Measurements from ENCODE around the gene DDX1. TPM values are rescaled to one million over a fixed set of nuclear protein-coding genes. Genes with fewer than 3 reads are reported as not detected.

Gene DDX1
- total RNA-seq, 1 experiment from 2014 or later, result 70.7 TPM

GRCh38 chr2:15649561-15650255 lies 58.0 kb downstream of the DDX1 start:
- H3F3A ChIP-seq (ENCODE audit: insufficient read depth, low read depth), result no peaks in the 10 kb centered on the region
- no peaks in the 10 kb centered on the region for H3K36me3 ChIP-seq (ENCODE audit: low read depth)
- CTCF ChIA-PET, result interaction anchor here (0.6 kb wide), 1 partner anchor 424 kb away, joined by 3 read pairs; no protein-coding TSS in a partner anchor
- POLR2A ChIA-PET (ENCODE audit: unreplicated experiment), result no interaction called here
- peaks cover 94% of the 10 kb centered on the region for H3K27me3 ChIP-seq (ENCODE audit: insufficient read depth, low read depth)
- no peaks in the 10 kb centered on the region for H3K79me2 ChIP-seq (ENCODE audit: low read depth)
- H3K4me2 ChIP-seq, result no peak overlapping the region
- TF ChIP-seq, protein P1, sequence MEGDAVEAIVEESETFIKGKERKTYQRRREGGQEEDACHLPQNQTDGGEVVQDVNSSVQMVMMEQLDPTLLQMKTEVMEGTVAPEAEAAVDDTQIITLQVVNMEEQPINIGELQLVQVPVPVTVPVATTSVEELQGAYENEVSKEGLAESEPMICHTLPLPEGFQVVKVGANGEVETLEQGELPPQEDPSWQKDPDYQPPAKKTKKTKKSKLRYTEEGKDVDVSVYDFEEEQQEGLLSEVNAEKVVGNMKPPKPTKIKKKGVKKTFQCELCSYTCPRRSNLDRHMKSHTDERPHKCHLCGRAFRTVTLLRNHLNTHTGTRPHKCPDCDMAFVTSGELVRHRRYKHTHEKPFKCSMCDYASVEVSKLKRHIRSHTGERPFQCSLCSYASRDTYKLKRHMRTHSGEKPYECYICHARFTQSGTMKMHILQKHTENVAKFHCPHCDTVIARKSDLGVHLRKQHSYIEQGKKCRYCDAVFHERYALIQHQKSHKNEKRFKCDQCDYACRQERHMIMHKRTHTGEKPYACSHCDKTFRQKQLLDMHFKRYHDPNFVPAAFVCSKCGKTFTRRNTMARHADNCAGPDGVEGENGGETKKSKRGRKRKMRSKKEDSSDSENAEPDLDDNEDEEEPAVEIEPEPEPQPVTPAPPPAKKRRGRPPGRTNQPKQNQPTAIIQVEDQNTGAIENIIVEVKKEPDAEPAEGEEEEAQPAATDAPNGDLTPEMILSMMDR (conservative IDR thresholded peaks at IDR 0.05), result no peak
- TF ChIP-seq EZH2 (IDR thresholded peaks at IDR 0.05; ENCODE audit: low read depth), result no peak
- H3K4me3 ChIP-seq, result no peak overlapping the region
- no peak for DNase-seq
- no peaks in the 10 kb centered on the region for H4K20me1 ChIP-seq (ENCODE audit: insufficient read depth)
- no peak overlapping the region for H2AFZ ChIP-seq
- no peaks in the 10 kb centered on the region for H3K9me2 ChIP-seq (ENCODE audit: insufficient read depth)
- no peaks in the 10 kb centered on the region for H3K9me3 ChIP-seq (ENCODE audit: insufficient read depth, low read depth)
- no peak overlapping the region for H3K27ac ChIP-seq
- intact Hi-C loops (cut with micrococcal nuclease; ENCODE audit: unreplicated experiment), result no loop called here
- no peaks in the 10 kb centered on the region for H3K4me1 ChIP-seq (replicated peaks; ENCODE audit: insufficient read depth)
- BruUV-seq (replicated peaks), result no TSS peak

DNA sequence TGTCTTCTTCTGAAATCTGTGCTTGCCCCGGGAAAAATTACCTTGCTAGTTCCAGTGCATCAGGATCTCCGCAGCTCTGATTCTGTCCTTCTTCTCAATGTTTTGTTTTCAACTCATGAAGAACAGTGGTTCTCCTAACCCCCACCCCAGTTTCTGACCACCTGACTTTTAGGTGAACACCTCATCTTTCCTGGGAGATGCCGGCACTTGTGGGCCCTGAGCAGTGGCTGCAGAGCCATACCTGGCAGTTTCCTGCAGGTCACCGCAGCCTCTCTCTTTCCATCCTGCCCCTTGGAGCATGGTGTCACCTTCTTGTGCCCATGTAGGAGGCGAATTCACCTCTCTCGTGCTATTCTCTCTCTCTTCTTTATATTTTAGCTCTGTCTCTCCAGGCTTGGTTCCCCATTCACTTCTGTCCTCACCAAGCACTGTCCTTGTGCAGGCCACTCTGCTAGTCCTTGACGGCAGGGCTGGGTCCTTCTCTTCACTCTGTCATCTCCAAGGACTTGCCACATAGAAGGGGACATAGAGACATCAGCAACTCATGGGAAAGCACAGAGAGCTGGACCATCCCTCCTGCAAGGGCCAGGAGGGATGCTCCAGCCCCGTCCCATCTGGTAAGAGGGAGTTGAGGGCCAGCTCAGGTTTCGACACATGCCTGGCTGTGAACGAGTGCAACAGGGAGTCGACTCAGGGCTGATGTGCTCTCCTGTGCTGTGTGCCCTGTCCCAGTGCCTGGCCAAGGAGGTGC lies 59.1 kb downstream of the DDX1 start:
- H3K27ac ChIP-seq, result no peak overlapping the region
- H3K9me3 ChIP-seq (ENCODE audit: insufficient read depth, low read depth), result no peaks in the 10 kb centered on the region
- TF ChIP-seq EZH2 (IDR thresholded peaks at IDR 0.05; ENCODE audit: low read depth), result no peak
- TF ChIP-seq, protein P1 (conservative IDR thresholded peaks at IDR 0.05), result no peak
- H2AFZ ChIP-seq, result no peak overlapping the region
- H3K79me2 ChIP-seq (ENCODE audit: low read depth), result no peaks in the 10 kb centered on the region
- CTCF ChIA-PET, result interaction anchor here (0.7 kb wide), 1 partner anchor 199 kb away, joined by 3 read pairs; no protein-coding TSS in a partner anchor
- H3K27me3 ChIP-seq (ENCODE audit: insufficient read depth, low read depth), result peaks cover 95% of the 10 kb centered on the region
- H3K9me2 ChIP-seq (ENCODE audit: insufficient read depth), result no peaks in the 10 kb centered on the region
- no peaks in the 10 kb centered on the region for H3K4me1 ChIP-seq (replicated peaks; ENCODE audit: insufficient read depth)
- intact Hi-C loops (cut with micrococcal nuclease; ENCODE audit: unreplicated experiment), result no loop called here
- H3K4me3 ChIP-seq, result no peak overlapping the region
- BruUV-seq (replicated peaks), result no TSS peak
- no peaks in the 10 kb centered on the region for H4K20me1 ChIP-seq (ENCODE audit: insufficient read depth)
- POLR2A ChIA-PET (ENCODE audit: unreplicated experiment), result no interaction called here
- H3K4me2 ChIP-seq, result no peak overlapping the region
- H3K36me3 ChIP-seq (ENCODE audit: low read depth), result no peaks in the 10 kb centered on the region
- no peaks in the 10 kb centered on the region for H3F3A ChIP-seq (ENCODE audit: insufficient read depth, low read depth)
- no peak for DNase-seq

GRCh38 chr2:15651367-15651727 lies 59.7 kb downstream of the DDX1 start:
- no peak overlapping the region for H3K4me2 ChIP-seq
- DNase-seq, result no peak
- no peaks in the 10 kb centered on the region for H3K36me3 ChIP-seq (ENCODE audit: low read depth)
- ChIA-PET POLR2A (ENCODE audit: unreplicated experiment) (no interaction called here), CTCF (interaction anchor here (0.7 kb wide), 1 partner anchor 198 kb away, joined by 3 read pairs; no protein-coding TSS in a partner anchor)
- no peak overlapping the region for H3K4me3 ChIP-seq
- no peak for TF ChIP-seq EZH2 (IDR thresholded peaks at IDR 0.05; ENCODE audit: low read depth)
- TF ChIP-seq, protein P1 (conservative IDR thresholded peaks at IDR 0.05), result no peak
- no peaks in the 10 kb centered on the region for H3K9me2 ChIP-seq (ENCODE audit: insufficient read depth)
- no peaks in the 10 kb centered on the region for H3K4me1 ChIP-seq (replicated peaks; ENCODE audit: insufficient read depth)
- intact Hi-C loops (cut with micrococcal nuclease; ENCODE audit: unreplicated experiment), result no loop called here
- BruUV-seq (replicated peaks), result no TSS peak
- no peaks in the 10 kb centered on the region for H3K79me2 ChIP-seq (ENCODE audit: low read depth)
- no peak overlapping the region for H2AFZ ChIP-seq
- no peaks in the 10 kb centered on the region for H3K9me3 ChIP-seq (ENCODE audit: insufficient read depth, low read depth)
- no peaks in the 10 kb centered on the region for H4K20me1 ChIP-seq (ENCODE audit: insufficient read depth)
- no peaks in the 10 kb centered on the region for H3F3A ChIP-seq (ENCODE audit: insufficient read depth, low read depth)
- peaks cover 97% of the 10 kb centered on the region for H3K27me3 ChIP-seq (ENCODE audit: insufficient read depth, low read depth)
- no peak overlapping the region for H3K27ac ChIP-seq
